Lower leg skin (tissue), 4 donors: ENCODE data around the gene OR8H2. TPM values are rescaled to one million over a fixed set of nuclear protein-coding genes. Genes with fewer than 3 reads are reported as not detected.
"Not testable (repeated sequence)": the region's sequence is repeated elsewhere in the genome, so short reads cannot be mapped to it uniquely, and the experiment has no call there.

ENCODE experiments used
- DNase-seq, 2 donors: peaks; one replicate each; pipeline ENCODE4 v3.0.0-alpha.2; 2019; ENCODE audit warnings: low spot score in 2 of 2
- H3K4me3 ChIP-seq: fragments of 200-600 bp; sonication (generic); 2 replicates; pipeline ENCODE4 v1.5.1; 2017; ENCODE audit warnings: mild to moderate bottlenecking, low read depth; ENCODE audit not compliant: poor library complexity, severe bottlenecking
- CTCF ChIP-seq, 3 donors: fragments of 450-650 bp; IDR thresholded peaks; one replicate each; pipeline ENCODE4 v1.5.1; 2016; ENCODE audit warnings: antibody characterized with exemption in 3 of 3, mild to moderate bottlenecking in 3 of 3, moderate library complexity in 2 of 3
- POLR2A ChIP-seq, 2 donors: fragments of 450-650 bp; IDR thresholded peaks; one replicate each; pipeline ENCODE4 v1.6.1; 2016 to 2017; ENCODE audit warnings: antibody characterized with exemption in 2 of 2, mild to moderate bottlenecking in 1 of 2, moderate library complexity in 1 of 2
- WGBS, 2 donors: methylation state at CpG; one replicate each; pipeline ENCODE4 v1.1.5; 2018; 5-methylcytosine and 5-hydroxymethylcytosine counted together
- intact Hi-C: fragments of 100-400 bp; cut with DNase I; formaldehyde crosslinking; loops from one replicate; pipeline ENCODE4 v1.15.0; 2023; ENCODE audit warnings: low total_unique reads
- total RNA-seq, 4 donors: library from RNA; depleted of rRNA; stranded (reverse); fragments of >200 nt; gene quantifications; one replicate each; pipeline ENCODE4 v1.1.0, GENCODE V29; 2016

Gene OR8H2
- total RNA-seq, 4 donors from 2014 or later, result not detected

DNA sequence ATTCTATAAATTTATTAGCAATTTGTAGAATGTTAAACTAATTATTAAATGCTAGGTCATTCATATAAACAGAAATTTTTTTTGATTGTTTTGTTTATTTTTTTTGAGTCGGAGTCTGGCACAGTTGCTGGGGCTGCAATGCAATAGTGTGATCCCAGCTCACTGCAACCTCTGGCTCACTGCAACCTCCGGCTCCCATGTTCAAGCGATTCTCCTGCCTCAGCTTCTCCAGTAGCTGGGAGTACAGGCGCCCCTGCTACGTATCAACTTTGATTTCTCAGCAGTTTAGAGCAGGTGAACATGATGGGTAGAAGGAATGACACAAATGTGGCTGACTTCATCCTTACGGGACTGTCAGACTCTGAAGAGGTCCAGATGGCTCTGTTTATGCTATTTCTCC is 18.6 kb downstream of the OR8H2 start, which contains the start of gene OR8H3:
OR8H3 (plus strand) TSS at position 301 of the 400 bp plus-strand sequence; CDS start at position 301, 0 bp downstream.
- intact Hi-C loops, result no loop called here
- DNase-seq, result no peak
- no peak within 1 kb of the TSS for H3K4me3 ChIP-seq
- WGBS, 2 donors, result 78 to 83% methylated on average over 6 of the region's 6 CpGs
- TF ChIP-seq CTCF (IDR thresholded peaks at IDR 0.05) (no peak), POLR2A (IDR thresholded peaks at IDR 0.05) (no peak)

GRCh38 chr11:56140151-56140661 is 36.7 kb downstream of the OR8H2 start, which contains the start of gene OR8J3:
TSS of gene OR8J3 (minus strand) at chr11:56140201. CDS start at chr11:56137718, 2,483 bp downstream.
- TF ChIP-seq POLR2A (IDR thresholded peaks at IDR 0.05) (no peak), CTCF (IDR thresholded peaks at IDR 0.05) (no peak)
- intact Hi-C loops, result no loop called here
- DNase-seq, result no peak
- H3K4me3 ChIP-seq, result no peak within 1 kb of the TSS

DNA sequence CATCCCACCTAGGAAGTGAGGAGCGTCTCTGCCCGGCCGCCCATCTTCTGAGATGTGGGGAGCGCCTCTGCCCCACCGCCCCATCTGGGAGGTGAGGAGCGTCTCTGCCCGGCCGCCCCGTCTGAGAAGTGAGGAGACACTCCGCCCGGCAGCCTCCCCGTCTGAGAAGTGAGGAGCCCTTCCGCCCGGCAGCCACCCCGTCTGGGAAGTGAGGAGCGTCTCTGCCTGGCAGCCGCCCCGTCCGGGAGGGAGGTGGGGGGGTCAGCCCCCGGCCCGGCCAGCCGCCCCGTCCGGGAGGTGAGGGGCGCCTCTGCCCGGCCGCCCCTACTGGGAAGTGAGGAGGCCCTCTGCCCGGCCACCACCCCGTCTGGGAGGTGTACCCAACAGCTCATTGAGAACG is 40.2 kb downstream of the OR8H2 start:
- 96 to 98% methylated on average over 7 to 8 of the region's 30 CpGs for WGBS, 2 donors
- DNase-seq, intact Hi-C loops, H3K4me3 ChIP-seq: not testable (repeated sequence)

GRCh38 chr11:56151376-56151775 is 47.9 kb downstream of the OR8H2 start:
- no peak for DNase-seq
- intact Hi-C loops, result no loop called here
- no peak for TF ChIP-seq CTCF (IDR thresholded peaks at IDR 0.05)
- WGBS, 2 donors, result 66 to 67% methylated on average over 1 of the region's 1 CpG
- H3K4me3 ChIP-seq, result no peak overlapping the region

- intact Hi-C loops, result no loop called here
- no peak for DNase-seq
- 92 to 93% methylated on average over 15 of the region's 15 CpGs for WGBS, 2 donors
- H3K4me3 ChIP-seq, result no peak overlapping the region
- TF ChIP-seq CTCF (IDR thresholded peaks at IDR 0.05), result no peak
- no peak for TF ChIP-seq POLR2A (IDR thresholded peaks at IDR 0.05)
Observed at GRCh38 chr11:56152333-56152732, 48.8 kb downstream of the OR8H2 start.

Other genes with a start within 250 kb of the OR8H2 start
- gene TRIM51, start 220.4 kb upstream of the OR8H2 start, total RNA-seq, result not detected
- not detected for gene OR5W2, start 189.1 kb upstream of the OR8H2 start, total RNA-seq
- not detected for gene OR5I1, start 167.3 kb upstream of the OR8H2 start, total RNA-seq
- not detected for gene OR10AG1, start 133.7 kb upstream of the OR8H2 start, total RNA-seq
- gene OR5F1, start 109.1 kb upstream of the OR8H2 start, total RNA-seq, result not detected
- gene OR5AS1, start 76.0 kb upstream of the OR8H2 start, total RNA-seq, result not detected
- not detected for gene OR8I2, start 10.4 kb upstream of the OR8H2 start, total RNA-seq
- not detected for gene OR8H3, start 18.7 kb downstream of the OR8H2 start, total RNA-seq
- gene OR8J3, start 36.5 kb downstream of the OR8H2 start, total RNA-seq, result not detected
- not detected for gene OR8K5, start 56.6 kb downstream of the OR8H2 start, total RNA-seq
- gene OR5J2, start 72.9 kb downstream of the OR8H2 start, total RNA-seq, result not detected
- gene OR5T2, start 130.6 kb downstream of the OR8H2 start, total RNA-seq, result not detected
- gene OR5T3, start 148.6 kb downstream of the OR8H2 start, total RNA-seq, result not detected
- gene OR5T1, start 170.5 kb downstream of the OR8H2 start, total RNA-seq, result not detected
- not detected for gene OR8H1, start 188.6 kb downstream of the OR8H2 start, total RNA-seq
- gene OR8K3, start 211.5 kb downstream of the OR8H2 start, total RNA-seq, result not detected
- not detected for gene OR8K1, start 242.4 kb downstream of the OR8H2 start, total RNA-seq